ENCODE data around the gene TIAM2. TPM values are rescaled to one million over a fixed set of nuclear protein-coding genes. Genes with fewer than 3 reads are reported as not detected.

Gene TIAM2
- total RNA-seq, 2 donors from 2014 or later = 4.7 to 5.0 TPM

DNA sequence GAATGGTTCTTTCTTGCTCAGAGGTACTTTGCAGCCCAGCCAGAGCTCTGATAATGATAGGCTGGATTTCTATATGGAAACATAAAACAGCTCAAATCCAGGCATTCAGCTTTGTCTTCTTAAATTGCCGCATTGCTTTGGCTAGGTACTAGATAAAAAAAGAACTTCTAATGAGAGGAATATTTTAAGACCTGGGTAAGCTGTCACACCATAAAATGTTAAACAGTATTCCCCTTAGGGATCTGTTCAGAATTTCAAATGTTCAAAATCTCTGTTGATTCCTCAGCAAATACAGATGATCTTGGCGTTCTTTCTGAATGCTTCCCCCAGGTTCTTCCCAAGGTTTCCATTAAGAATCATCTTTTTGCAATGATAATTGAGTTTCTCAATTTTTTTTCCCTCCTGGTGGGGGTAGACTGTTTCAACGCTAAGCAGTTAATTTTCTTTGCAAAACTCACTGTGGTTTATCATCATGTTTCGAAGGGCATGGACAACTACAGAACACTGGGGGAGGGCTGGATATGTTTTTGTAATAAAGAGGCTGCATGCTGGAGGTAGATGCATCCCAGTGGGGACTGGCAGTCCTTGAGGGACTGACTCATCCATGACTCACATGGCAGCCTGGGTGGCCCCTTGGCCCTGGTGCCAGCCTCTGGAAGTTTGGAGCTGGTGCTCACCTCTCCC lies 31.0 kb downstream of the TIAM2 start:
- Mint-ChIP-seq H3K27ac (no peak overlapping the region), H3K9me3 (no peaks in the 10 kb centered on the region), H3K27me3 (no peaks in the 10 kb centered on the region), H3K36me3 (ENCODE audit: low read depth) (no peaks in the 10 kb centered on the region), H3K4me1 (no peaks in the 10 kb centered on the region), H3K4me3 (no peak overlapping the region)
- peak; percentile 58 for ATAC-seq (replicated peaks)

DNA sequence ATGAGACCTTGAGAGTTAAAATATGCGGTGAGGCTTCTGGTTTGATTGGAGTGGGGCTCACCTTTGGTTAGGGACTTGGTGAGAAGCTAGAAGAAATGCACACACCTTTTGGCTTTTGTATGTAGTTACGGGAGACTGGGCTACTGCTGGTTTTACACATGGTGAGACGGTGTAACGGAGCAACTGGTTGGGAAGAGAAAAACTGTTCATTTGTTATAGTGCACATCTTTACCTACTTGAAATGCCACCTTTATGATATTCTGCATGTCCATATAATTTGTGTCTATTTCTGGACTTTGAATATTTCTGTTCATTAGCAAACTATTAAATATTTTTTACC lies 31.6 kb downstream of the TIAM2 start:
- no peaks in the 10 kb centered on the region for H3K36me3 Mint-ChIP-seq (ENCODE audit: low read depth)
- no peaks in the 10 kb centered on the region for H3K27me3 Mint-ChIP-seq
- H3K27ac Mint-ChIP-seq = no peak overlapping the region
- H3K9me3 Mint-ChIP-seq = no peaks in the 10 kb centered on the region
- H3K4me3 Mint-ChIP-seq = no peak overlapping the region
- ATAC-seq (replicated peaks) = no peak
- no peaks in the 10 kb centered on the region for H3K4me1 Mint-ChIP-seq

DNA sequence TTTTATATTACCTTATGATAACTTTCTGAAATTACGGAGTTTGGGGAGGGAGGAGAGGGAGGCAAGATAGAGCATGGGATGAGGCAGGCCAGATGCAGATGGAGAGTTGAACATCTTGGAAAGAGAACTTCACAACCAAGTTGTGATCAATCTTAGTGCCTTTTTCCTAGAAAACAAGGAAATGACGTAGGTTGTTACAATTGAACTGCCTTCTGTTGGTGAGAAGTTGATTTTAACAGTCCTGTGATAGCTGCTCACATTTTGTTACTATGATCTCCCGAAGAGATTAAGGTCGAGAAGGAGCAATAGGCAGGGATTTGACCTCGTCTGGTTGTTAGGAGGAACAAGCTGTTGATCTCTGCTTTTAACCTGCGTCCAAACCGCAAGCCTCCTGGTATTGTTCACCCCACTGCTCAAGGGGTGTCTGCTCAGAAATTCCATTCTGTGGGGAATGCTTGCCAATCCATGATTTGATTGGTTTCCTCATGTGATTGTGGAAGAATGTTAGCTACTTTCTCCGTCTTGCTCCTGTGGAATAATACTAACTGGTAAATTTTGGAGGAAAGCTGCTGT lies 35.1 kb downstream of the TIAM2 start:
- Mint-ChIP-seq H3K27me3 (no peaks in the 10 kb centered on the region), H3K4me3 (no peak overlapping the region), H3K36me3 (ENCODE audit: low read depth) (no peaks in the 10 kb centered on the region), H3K27ac (no peak overlapping the region), H3K9me3 (no peaks in the 10 kb centered on the region), H3K4me1 (no peaks in the 10 kb centered on the region)
- no peak for ATAC-seq (replicated peaks)

DNA sequence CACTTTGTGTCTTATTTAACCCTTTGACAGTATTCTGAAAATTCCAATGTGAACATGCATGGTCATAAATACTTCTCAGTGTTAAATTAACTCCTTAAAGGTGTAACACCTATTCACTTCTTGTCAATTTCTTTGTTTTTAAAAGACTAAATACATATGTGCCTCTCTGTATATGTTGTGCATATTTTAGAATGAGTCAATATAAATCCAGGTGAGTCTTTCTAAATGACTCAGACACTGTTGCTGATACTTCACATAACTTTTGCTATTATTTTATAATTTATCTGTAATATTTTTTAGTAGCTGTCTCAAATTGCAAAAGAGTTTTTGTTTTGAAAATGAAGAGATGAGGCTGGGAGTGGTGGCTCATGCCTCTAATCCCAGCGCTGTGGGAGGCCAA lies 36.0 kb downstream of the TIAM2 start:
- Mint-ChIP-seq H3K4me3 (no peak overlapping the region), H3K27me3 (no peaks in the 10 kb centered on the region), H3K9me3 (no peaks in the 10 kb centered on the region), H3K27ac (no peak overlapping the region), H3K4me1 (no peaks in the 10 kb centered on the region), H3K36me3 (ENCODE audit: low read depth) (no peaks in the 10 kb centered on the region)
- ATAC-seq (replicated peaks) = no peak

DNA sequence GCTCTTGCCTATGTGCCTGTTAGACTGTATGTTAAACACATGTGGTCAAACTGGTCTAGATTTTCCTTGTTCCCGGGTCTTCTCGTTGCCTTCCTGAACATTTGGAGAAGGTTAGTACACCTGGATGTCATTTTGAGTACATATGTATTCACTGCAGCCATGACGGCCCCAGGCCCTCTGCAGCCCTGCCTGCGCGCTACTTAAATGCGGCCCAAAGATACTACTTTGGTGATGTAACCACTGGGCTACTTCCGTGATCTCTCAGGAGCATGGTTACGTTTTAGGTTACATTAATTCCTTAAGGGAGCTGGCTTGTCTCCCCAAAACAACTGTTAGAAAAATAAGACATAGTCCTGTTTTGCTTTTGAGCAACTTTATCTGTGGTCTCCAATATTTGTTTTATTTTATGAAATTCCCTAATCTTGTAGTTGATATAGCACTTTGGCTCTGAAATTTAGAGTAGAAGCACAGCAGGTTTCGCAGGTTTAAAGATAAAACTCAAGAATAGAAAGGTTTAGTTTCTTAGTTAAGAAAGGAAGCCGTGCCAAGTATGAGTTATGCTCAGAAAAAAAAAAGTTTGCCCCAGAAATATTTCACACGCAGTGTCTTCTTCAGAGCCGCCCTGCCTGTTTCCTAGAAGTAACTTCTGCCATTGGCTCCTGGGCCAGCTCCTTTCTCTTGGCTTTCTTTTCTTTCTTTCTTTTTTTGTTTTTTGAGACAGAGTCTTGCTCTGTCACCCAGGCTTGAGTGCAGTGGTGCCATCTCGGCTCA lies 38.1 kb downstream of the TIAM2 start:
- no peak for ATAC-seq (replicated peaks)

DNA sequence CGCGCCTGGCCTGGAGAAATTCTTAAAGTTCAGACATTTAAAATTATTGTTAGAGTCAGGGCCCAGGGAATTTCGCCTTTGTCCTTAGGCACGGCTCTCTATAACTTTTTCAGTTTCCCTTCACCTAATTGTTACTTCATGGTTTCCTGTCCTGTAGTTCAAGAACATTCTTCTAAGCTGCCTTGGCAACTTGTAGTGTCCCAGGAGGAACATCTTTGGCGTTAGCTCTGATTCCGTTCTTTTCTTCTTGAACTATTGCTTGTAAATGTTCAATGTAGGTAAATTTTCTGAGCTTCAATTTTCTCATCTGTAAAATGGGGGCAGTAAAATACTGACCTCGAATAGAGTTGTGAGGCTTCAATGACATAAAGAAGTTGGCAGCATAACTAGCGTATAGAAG lies 41.8 kb downstream of the TIAM2 start:
- Mint-ChIP-seq H3K4me3 (no peak overlapping the region), H3K27me3 (no peaks in the 10 kb centered on the region), H3K4me1 (no peaks in the 10 kb centered on the region), H3K36me3 (ENCODE audit: low read depth) (no peaks in the 10 kb centered on the region), H3K9me3 (no peaks in the 10 kb centered on the region), H3K27ac (no peak overlapping the region)
- ATAC-seq (replicated peaks) = no peak

More for the DNA sequence above, 38.1 kb downstream of the TIAM2 start:
- Mint-ChIP-seq H3K9me3 (no peaks in the 10 kb centered on the region), H3K27ac (no peak overlapping the region), H3K4me1 (no peaks in the 10 kb centered on the region), H3K27me3 (no peaks in the 10 kb centered on the region), H3K36me3 (ENCODE audit: low read depth) (no peaks in the 10 kb centered on the region), H3K4me3 (no peak overlapping the region)

DNA sequence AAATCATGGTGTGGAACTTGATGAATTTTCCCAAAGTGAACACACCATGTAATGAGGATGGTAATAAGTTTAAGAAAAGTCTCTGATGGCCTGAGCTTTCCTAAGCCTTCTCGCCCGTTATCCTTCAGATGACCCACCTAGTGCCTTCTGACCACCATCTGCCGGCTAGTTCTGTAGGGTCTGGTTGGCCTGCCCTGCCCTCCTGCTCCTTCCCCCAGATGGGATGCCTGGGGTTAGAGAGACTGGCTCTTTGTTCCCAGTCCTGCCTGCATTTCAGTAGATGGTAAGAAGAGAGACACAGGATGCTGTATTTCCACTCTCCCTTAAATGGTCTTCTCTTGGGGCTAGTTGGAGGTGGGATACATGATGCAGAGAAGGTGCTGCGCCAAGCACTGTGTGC lies 43.0 kb downstream of the TIAM2 start:
- no peak overlapping the region for H3K4me3 Mint-ChIP-seq
- no peaks in the 10 kb centered on the region for H3K4me1 Mint-ChIP-seq
- no peaks in the 10 kb centered on the region for H3K27me3 Mint-ChIP-seq
- no peak overlapping the region for H3K27ac Mint-ChIP-seq
- no peaks in the 10 kb centered on the region for H3K9me3 Mint-ChIP-seq
- no peaks in the 10 kb centered on the region for H3K36me3 Mint-ChIP-seq (ENCODE audit: low read depth)
- ATAC-seq (replicated peaks) = no peak

DNA sequence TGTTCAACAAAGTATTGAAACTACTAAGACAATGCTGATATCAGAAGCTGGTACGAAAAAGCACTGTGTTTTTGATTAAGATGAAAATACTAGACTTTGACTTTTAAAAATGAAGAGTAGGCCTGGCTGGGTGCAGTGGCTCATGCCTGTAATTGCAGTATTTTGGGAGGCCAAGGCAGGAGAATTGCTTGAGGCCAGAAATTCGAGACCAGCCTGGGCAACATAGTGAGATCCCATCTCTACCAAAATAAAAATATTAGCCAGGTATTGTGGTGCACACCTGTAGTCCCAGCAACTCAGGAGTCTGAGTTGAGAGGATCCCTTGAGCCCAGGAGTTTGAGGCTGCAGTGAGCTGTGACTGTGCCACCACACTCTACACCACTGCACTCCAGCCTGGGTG lies 43.4 kb downstream of the TIAM2 start:
- no peaks in the 10 kb centered on the region for H3K27me3 Mint-ChIP-seq
- H3K36me3 Mint-ChIP-seq (ENCODE audit: low read depth) = no peaks in the 10 kb centered on the region
- no peaks in the 10 kb centered on the region for H3K9me3 Mint-ChIP-seq
- no peak overlapping the region for H3K4me3 Mint-ChIP-seq
- no peak overlapping the region for H3K27ac Mint-ChIP-seq
- H3K4me1 Mint-ChIP-seq = no peaks in the 10 kb centered on the region
- ATAC-seq (replicated peaks) = no peak

DNA sequence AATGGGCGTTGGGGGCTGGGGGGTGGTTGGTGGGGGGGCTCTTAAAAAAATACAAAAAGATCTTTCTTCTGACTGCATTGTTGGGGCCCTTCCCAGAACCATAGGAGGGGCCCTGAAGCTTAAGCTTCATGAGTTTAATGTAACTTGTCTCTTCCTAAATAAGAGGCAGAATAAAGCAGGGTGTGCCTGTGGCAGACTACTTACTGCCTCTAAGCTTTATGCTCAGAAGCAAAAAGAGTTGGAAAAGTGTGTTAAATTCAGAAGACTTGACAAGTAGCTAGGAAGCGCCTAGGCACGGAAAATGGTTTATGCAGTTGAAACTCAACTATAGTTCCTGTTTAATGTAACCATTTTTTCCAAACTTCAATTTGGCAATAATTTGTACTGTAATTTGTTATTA lies 44.5 kb downstream of the TIAM2 start:
- no peaks in the 10 kb centered on the region for H3K9me3 Mint-ChIP-seq
- no peaks in the 10 kb centered on the region for H3K4me1 Mint-ChIP-seq
- no peaks in the 10 kb centered on the region for H3K27me3 Mint-ChIP-seq
- no peak overlapping the region for H3K27ac Mint-ChIP-seq
- no peak overlapping the region for H3K4me3 Mint-ChIP-seq
- no peaks in the 10 kb centered on the region for H3K36me3 Mint-ChIP-seq (ENCODE audit: low read depth)
- ATAC-seq (replicated peaks) = no peak

DNA sequence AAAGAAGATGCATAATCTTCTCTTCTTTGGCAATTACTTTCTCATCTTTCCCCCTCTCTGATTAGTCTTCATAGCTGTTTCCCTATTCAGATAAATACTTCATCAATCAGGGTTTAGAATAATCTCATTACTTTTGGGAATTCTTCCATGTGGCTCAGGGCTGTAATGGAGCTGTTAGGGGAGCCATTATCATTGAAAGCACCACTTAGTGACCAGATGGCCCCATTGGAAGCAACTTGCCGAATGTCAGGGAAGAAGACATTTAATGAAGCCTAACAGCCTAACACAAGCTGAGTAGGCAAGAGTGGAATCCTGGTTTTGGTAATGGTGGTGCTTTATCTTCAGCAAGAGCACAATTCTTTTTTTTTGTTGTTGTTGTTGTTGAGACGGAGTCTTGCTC lies 45.0 kb downstream of the TIAM2 start:
- ATAC-seq (replicated peaks) = no peak
- H3K4me1 Mint-ChIP-seq = no peaks in the 10 kb centered on the region
- H3K9me3 Mint-ChIP-seq = no peaks in the 10 kb centered on the region
- H3K27me3 Mint-ChIP-seq = no peaks in the 10 kb centered on the region
- no peak overlapping the region for H3K27ac Mint-ChIP-seq
- H3K4me3 Mint-ChIP-seq = no peak overlapping the region
- no peaks in the 10 kb centered on the region for H3K36me3 Mint-ChIP-seq (ENCODE audit: low read depth)

DNA sequence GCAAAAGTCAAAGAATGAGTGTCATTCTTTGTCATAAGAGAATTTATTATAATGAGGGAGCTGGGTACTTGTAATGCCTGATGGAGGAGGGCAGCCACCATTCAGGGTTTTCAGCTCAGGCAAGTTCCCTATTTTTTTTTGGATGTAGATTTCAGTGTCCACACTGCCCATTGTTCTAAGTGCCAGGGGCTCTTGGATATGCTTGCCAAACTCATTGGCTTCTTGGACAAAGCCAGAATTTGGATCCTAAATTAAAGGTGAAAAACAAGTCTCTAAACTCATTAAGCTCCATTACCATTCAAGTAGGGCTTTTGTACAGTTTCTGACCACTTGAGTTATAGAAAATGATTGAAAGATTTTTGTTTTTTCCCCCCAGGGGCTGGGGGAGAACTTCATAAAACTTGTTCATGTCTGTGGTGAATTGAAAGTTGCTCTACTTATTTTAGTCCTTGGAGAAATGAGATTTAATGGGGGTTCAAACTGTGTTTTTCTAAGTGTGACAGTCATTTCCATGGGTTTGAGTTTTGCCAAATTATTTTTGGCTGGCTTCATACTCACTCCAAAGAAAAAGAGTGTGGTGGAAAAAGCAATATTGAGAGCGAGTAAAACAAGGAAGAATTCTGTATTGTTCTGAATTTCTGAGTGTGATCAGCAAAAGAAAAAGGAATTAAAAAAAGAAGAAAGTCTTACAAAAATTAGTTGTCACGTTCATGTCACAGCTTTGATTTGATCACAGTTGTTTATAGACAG lies 46.0 kb downstream of the TIAM2 start:
- Mint-ChIP-seq H3K36me3 (ENCODE audit: low read depth) (no peaks in the 10 kb centered on the region), H3K27me3 (no peaks in the 10 kb centered on the region), H3K4me1 (no peaks in the 10 kb centered on the region), H3K9me3 (no peaks in the 10 kb centered on the region), H3K4me3 (no peak overlapping the region), H3K27ac (no peak overlapping the region)
- ATAC-seq (replicated peaks) = no peak

DNA sequence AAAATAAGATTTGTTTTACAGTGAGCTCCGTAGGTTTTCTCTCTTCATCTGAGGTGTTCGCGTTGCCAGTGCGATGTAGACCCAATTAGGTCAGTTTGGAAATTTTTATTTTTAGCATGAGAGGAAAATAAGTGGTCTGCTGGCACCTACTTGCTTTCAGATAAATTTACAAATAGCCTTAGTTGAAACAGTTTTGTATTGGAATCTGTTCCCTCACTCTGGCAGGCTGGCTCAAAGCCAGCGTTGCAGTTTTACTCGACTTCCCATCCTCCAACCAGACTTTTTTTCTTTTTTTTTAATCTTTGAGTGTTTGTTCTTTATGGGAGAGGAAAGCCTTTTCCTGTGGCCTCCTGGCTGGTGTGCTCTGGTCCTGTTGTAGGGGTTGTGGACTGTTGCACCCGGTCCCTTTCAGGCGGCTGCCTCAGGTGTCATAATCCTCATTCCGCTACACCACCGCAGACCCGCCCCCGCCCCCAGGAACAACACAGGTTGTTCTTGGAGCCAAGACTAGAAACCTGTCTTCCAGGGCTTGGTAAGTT lies 46.7 kb downstream of the TIAM2 start:
- Mint-ChIP-seq H3K4me1 (no peaks in the 10 kb centered on the region), H3K36me3 (ENCODE audit: low read depth) (no peaks in the 10 kb centered on the region), H3K27ac (no peak overlapping the region), H3K4me3 (no peak overlapping the region), H3K27me3 (peaks cover 3% of the 10 kb centered on the region), H3K9me3 (no peaks in the 10 kb centered on the region)
- ATAC-seq (replicated peaks) = no peak

DNA sequence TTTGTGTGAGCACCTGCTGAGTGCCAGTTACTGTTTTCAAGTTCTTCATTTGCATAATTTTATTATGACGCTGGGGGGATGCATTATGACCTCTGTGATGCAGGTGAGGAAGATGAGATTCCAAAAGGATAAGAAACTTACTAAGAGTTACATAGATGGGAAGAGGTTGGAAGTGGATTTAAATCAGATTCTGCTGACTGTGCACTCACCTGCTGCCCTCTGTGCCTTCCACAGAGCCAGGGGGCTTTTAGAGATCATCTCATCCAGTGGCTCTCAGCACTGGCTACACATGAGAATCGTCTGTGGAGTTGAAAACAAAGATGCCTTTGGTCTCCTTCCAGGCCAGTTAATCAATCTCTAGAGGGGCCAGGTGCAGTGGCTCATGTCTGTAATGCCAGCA lies 47.9 kb downstream of the TIAM2 start:
- Mint-ChIP-seq H3K27me3 (peaks cover 4% of the 10 kb centered on the region), H3K9me3 (no peaks in the 10 kb centered on the region), H3K4me1 (no peaks in the 10 kb centered on the region), H3K27ac (no peak overlapping the region), H3K36me3 (ENCODE audit: low read depth) (no peaks in the 10 kb centered on the region), H3K4me3 (no peak overlapping the region)
- ATAC-seq (replicated peaks) = no peak

DNA sequence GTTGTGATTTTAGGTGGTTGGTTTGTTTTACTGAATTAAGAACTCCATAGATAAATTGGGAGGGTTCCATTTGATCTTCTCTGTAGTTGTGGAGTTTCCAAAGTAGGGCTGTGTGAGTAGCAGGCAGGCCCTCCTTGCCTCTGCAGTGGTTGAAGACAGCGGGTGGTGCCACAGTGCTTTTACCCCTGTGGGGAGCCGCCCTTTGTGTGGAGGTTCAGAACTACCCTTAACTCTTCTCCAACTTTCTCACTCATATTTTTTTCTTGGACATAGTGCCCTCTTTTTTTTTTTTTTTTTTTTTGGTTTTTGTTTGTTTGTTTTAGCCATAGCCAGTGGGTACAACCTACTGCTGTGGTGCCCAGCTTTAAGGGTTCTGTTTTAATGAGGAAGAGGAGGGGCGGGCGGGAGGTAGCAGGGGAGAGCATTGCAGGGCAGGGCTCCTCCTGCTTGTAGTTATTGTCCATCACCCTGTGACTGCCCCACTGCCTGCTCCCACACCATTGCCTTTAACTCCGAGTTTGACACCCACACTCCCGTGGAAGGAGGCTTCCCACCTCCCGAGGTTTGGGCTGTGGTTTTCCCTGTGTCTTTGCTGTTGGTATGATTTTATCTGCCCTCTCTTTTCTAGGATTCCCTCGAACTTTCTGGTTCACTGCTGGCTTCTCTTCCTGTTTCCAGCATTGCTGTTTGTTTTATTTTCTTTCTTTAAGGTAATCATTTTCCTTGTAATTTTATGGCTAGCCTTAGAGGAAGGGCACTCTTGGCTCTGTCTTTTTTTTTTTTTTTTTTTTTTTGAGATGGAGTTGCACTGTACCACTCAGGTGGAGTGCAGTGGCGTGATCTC lies 50.7 kb downstream of the TIAM2 start:
- Mint-ChIP-seq H3K36me3 (ENCODE audit: low read depth) (no peaks in the 10 kb centered on the region), H3K27me3 (peaks cover 8% of the 10 kb centered on the region)
- ATAC-seq (replicated peaks) = no peak

More for the DNA sequence above, 50.7 kb downstream of the TIAM2 start:
- H3K4me3 Mint-ChIP-seq = no peak overlapping the region
- H3K27ac Mint-ChIP-seq = no peak overlapping the region
- H3K9me3 Mint-ChIP-seq = no peaks in the 10 kb centered on the region
- H3K4me1 Mint-ChIP-seq = peaks cover 6% of the 10 kb centered on the region

Data from activated T-helper 17 cell treated with anti-CD3 and anti-CD28 coated beads, Interleukin-2, amount 50 U/mL, for 72 hours (primary cell).